ENCODE results near the gene CD276. TPM values are rescaled to one million over a fixed set of nuclear protein-coding genes. Genes with fewer than 3 reads are reported as not detected.

Gene CD276
- total and polyA plus RNA-seq, 4 donors = 27.7 to 67.9 (median 59.0) TPM

Other genes starting within 250 kb of the CD276 start
- not detected for gene REC114, start 241.2 kb upstream of the CD276 start, total RNA-seq
- gene REC114, start 241.2 kb upstream of the CD276 start, polyA plus RNA-seq = not detected
- 100 to 1,000 TPM; 169 to 221 TPM for gene NPTN, start 51.0 kb upstream of the CD276 start, total RNA-seq
- gene NPTN, start 51.0 kb upstream of the CD276 start, polyA plus RNA-seq = 100 to 1,000 TPM; 128 to 173 TPM
- 10 to 100 TPM in 1 of 2 donors, 1 to 10 TPM in 1; 4.8 to 12.7 TPM for gene INSYN1, start 69.0 kb downstream of the CD276 start, total RNA-seq
- gene INSYN1, start 69.0 kb downstream of the CD276 start, polyA plus RNA-seq = 1 to 10 TPM; 3.4 to 5.6 TPM
- gene TBC1D21, start 189.2 kb downstream of the CD276 start, total RNA-seq = not detected
- not detected for gene TBC1D21, start 189.2 kb downstream of the CD276 start, polyA plus RNA-seq
- 100 to 1,000 TPM; 108 to 115 TPM for gene LOXL1, start 242.1 kb downstream of the CD276 start, total RNA-seq
- 100 to 1,000 TPM in 1 of 2 donors, 10 to 100 TPM in 1; 49.0 to 138 TPM for gene LOXL1, start 242.1 kb downstream of the CD276 start, polyA plus RNA-seq